ENCODE measurements around the gene DTX3. TPM values are rescaled to one million over a fixed set of nuclear protein-coding genes. Genes with fewer than 3 reads are reported as not detected.
"Not testable (repeated sequence)": the region's sequence is repeated elsewhere in the genome, so short reads cannot be mapped to it uniquely, and the experiment has no call there.

DTX3 gene
- 26.5 and 29.9 TPM in 2 replicates for total RNA-seq
- long read RNA-seq = 0 reads

- Mint-ChIP-seq H3K4me3 (ENCODE audit: unreplicated experiment) (peak within 1 kb of the TSS; percentile 79), H3K4me1 (ENCODE audit: unreplicated experiment) (peaks cover 30% of the 10 kb centered on the region), H3K9me3 (ENCODE audit: unreplicated experiment) (no peaks in the 10 kb centered on the region), H3K27me3 (ENCODE audit: unreplicated experiment) (peaks cover 2% of the 10 kb centered on the region), H3K27ac (ENCODE audit: unreplicated experiment) (peak within 1 kb of the TSS; percentile 93), H3K36me3 (ENCODE audit: unreplicated experiment) (peaks cover 30% of the 10 kb centered on the region)
- DNase-seq (ENCODE audit: extremely low spot score, unreplicated experiment) = no peak
- TF ChIP-seq CTCF (IDR thresholded peaks at IDR 0.05) = no peak
These were observed at the start of gene DTX3 for GRCh38 chr12:57604454-57604991. TSS of gene DTX3 (plus strand) at chr12:57604824. CDS start at chr12:57606518, 1,694 bp downstream.

GRCh38 chr12:57554897-57555296, 49.7 kb upstream of the DTX3 start:
- H3K27ac Mint-ChIP-seq (ENCODE audit: unreplicated experiment) = no peak overlapping the region
- H3K4me3 Mint-ChIP-seq (ENCODE audit: unreplicated experiment) = no peak overlapping the region
- H3K27me3 Mint-ChIP-seq (ENCODE audit: unreplicated experiment) = peaks cover 41% of the 10 kb centered on the region
- peaks cover 3% of the 10 kb centered on the region for H3K36me3 Mint-ChIP-seq (ENCODE audit: unreplicated experiment)
- no peak for DNase-seq (ENCODE audit: extremely low spot score, unreplicated experiment)
- peaks cover 9% of the 10 kb centered on the region for H3K4me1 Mint-ChIP-seq (ENCODE audit: unreplicated experiment)
- no peak for TF ChIP-seq CTCF (IDR thresholded peaks at IDR 0.05)
- H3K9me3 Mint-ChIP-seq (ENCODE audit: unreplicated experiment) = no peaks in the 10 kb centered on the region

- no peak for TF ChIP-seq CTCF (IDR thresholded peaks at IDR 0.05)
- Mint-ChIP-seq H3K27ac (ENCODE audit: unreplicated experiment) (no peak overlapping the region), H3K9me3 (ENCODE audit: unreplicated experiment) (no peaks in the 10 kb centered on the region)
These were observed 45.8 kb upstream of the DTX3 start for GRCh38 chr12:57558864-57559263.

GRCh38 chr12:57560516-57560915, 44.1 kb upstream of the DTX3 start:
- H3K4me3 Mint-ChIP-seq (ENCODE audit: unreplicated experiment) = no peak overlapping the region
- H3K9me3 Mint-ChIP-seq (ENCODE audit: unreplicated experiment) = no peaks in the 10 kb centered on the region
- TF ChIP-seq CTCF (IDR thresholded peaks at IDR 0.05) = no peak
- peaks cover 45% of the 10 kb centered on the region for H3K27me3 Mint-ChIP-seq (ENCODE audit: unreplicated experiment)
- no peak overlapping the region for H3K27ac Mint-ChIP-seq (ENCODE audit: unreplicated experiment)
- H3K4me1 Mint-ChIP-seq (ENCODE audit: unreplicated experiment) = no peaks in the 10 kb centered on the region
- DNase-seq (ENCODE audit: extremely low spot score, unreplicated experiment) = no peak
- H3K36me3 Mint-ChIP-seq (ENCODE audit: unreplicated experiment) = no peaks in the 10 kb centered on the region

More at GRCh38 chr12:57558864-57559263, 45.8 kb upstream of the DTX3 start:
- Mint-ChIP-seq H3K4me3 (ENCODE audit: unreplicated experiment) (no peak overlapping the region), H3K4me1 (ENCODE audit: unreplicated experiment) (no peaks in the 10 kb centered on the region), H3K36me3 (ENCODE audit: unreplicated experiment) (peaks cover 2% of the 10 kb centered on the region), H3K27me3 (ENCODE audit: unreplicated experiment) (peaks cover 48% of the 10 kb centered on the region)
- DNase-seq (ENCODE audit: extremely low spot score, unreplicated experiment) = no peak

GRCh38 chr12:57561117-57561516, 43.5 kb upstream of the DTX3 start:
- DNase-seq (ENCODE audit: extremely low spot score, unreplicated experiment); H3K27ac Mint-ChIP-seq (ENCODE audit: unreplicated experiment); H3K36me3 Mint-ChIP-seq (ENCODE audit: unreplicated experiment); H3K9me3 Mint-ChIP-seq (ENCODE audit: unreplicated experiment); H3K4me3 Mint-ChIP-seq (ENCODE audit: unreplicated experiment); H3K4me1 Mint-ChIP-seq (ENCODE audit: unreplicated experiment): not testable (repeated sequence)
- peaks cover 45% of the 10 kb centered on the region for H3K27me3 Mint-ChIP-seq (ENCODE audit: unreplicated experiment)

- Mint-ChIP-seq H3K4me3 (ENCODE audit: unreplicated experiment) (no peak overlapping the region), H3K9me3 (ENCODE audit: unreplicated experiment) (no peaks in the 10 kb centered on the region), H3K36me3 (ENCODE audit: unreplicated experiment) (no peaks in the 10 kb centered on the region), H3K27me3 (ENCODE audit: unreplicated experiment) (peaks cover 37% of the 10 kb centered on the region), H3K4me1 (ENCODE audit: unreplicated experiment) (no peaks in the 10 kb centered on the region), H3K27ac (ENCODE audit: unreplicated experiment) (no peak overlapping the region)
- TF ChIP-seq CTCF (IDR thresholded peaks at IDR 0.05) = no peak
- DNase-seq (ENCODE audit: extremely low spot score, unreplicated experiment) = no peak
These were observed 41.3 kb upstream of the DTX3 start for GRCh38 chr12:57563358-57563757.
